BLaER1 treated with 17β-estradiol and CSF1 and Interleukin-3, amounts not matched to agents 10 nM and 100 nM (cell line): ENCODE measurements around the gene DDR2.
"Not testable (repeated sequence)": the region's sequence is repeated elsewhere in the genome, so short reads cannot be mapped to it uniquely, and the experiment has no call there.

ENCODE experiments used
- H3K27ac ChIP-seq, 11 experiments: shearing (Covaris generic); formaldehyde crosslinking; 2 replicates each; pipeline ENCODE4 v1.8.1; 2022
- H3K27me3 ChIP-seq, 11 experiments: shearing (Covaris generic); formaldehyde crosslinking; 2 replicates each; pipeline ENCODE4 v1.8.1; 2022
- H3K36me3 ChIP-seq, 11 experiments: shearing (Covaris generic); formaldehyde crosslinking; 2 replicates each; pipeline ENCODE4 v1.8.1; 2022
- H3K4me1 ChIP-seq, 10 experiments: shearing (Covaris generic); formaldehyde crosslinking; 2 replicates each; pipeline ENCODE4 v1.8.1; 2022
- H3K4me2 ChIP-seq, 11 experiments: shearing (Covaris generic); formaldehyde crosslinking; 2 replicates each; pipeline ENCODE4 v1.8.1; 2022
- H3K4me3 ChIP-seq, 10 experiments: shearing (Covaris generic); formaldehyde crosslinking; 2 replicates each; pipeline ENCODE4 v1.8.1; 2022
- H3K9ac ChIP-seq, 11 experiments: shearing (Covaris generic); formaldehyde crosslinking; 2 replicates each; pipeline ENCODE4 v1.8.1; 2022
- H3K9me3 ChIP-seq, 11 experiments: shearing (Covaris generic); formaldehyde crosslinking; replicated peaks in 1 of 11; 2 replicates each; pipeline ENCODE4 v1.8.1; 2022
- H4K20me1 ChIP-seq, 11 experiments: shearing (Covaris generic); formaldehyde crosslinking; 2 replicates each; pipeline ENCODE4 v1.8.1; 2022
- Cebpa-rat ChIP-seq, 11 experiments: shearing (Covaris generic); IDR thresholded peaks; 2 replicates each; pipeline ENCODE4 v1.8.1; 2022

DDR2 gene

GRCh38 chr1:162632217-162632666 lies at the start of gene DDR2:
Gene DDR2 (plus strand): TSS chr1:162632464. CDS start chr1:162719064, 86,600 bp downstream.
- no peak for TF ChIP-seq Cebpa-rat (IDR thresholded peaks at IDR 0.05)
- no peaks in the 10 kb centered on the region for H3K4me1 ChIP-seq
- H4K20me1 ChIP-seq: no peaks in the 10 kb centered on the region
- no peak within 1 kb of the TSS for H3K9ac ChIP-seq
- H3K4me3 ChIP-seq: no peak within 1 kb of the TSS
- no peaks in the 10 kb centered on the region for H3K27me3 ChIP-seq
- H3K4me2 ChIP-seq: no peak within 1 kb of the TSS
- no peaks in the 10 kb centered on the region for H3K9me3 ChIP-seq
- H3K36me3 ChIP-seq: no peaks in the 10 kb centered on the region
- H3K27ac ChIP-seq: no peak within 1 kb of the TSS

- not testable (repeated sequence) for H3K27me3 ChIP-seq, H3K9me3 ChIP-seq, H3K4me3 ChIP-seq, H3K4me2 ChIP-seq, H4K20me1 ChIP-seq, H3K4me1 ChIP-seq, H3K27ac ChIP-seq, H3K9ac ChIP-seq
- peaks cover 41 to 96% (median 68%) of the 10 kb centered on the region in 11 experiments for H3K36me3 ChIP-seq
These were observed 49.4 kb upstream of the DDR2 start for GRCh38 chr1:162582901-162583300.

- not testable (repeated sequence) for H3K4me1 ChIP-seq, H3K9me3 ChIP-seq, H3K27me3 ChIP-seq, H3K4me3 ChIP-seq, H4K20me1 ChIP-seq, H3K27ac ChIP-seq, H3K4me2 ChIP-seq, H3K9ac ChIP-seq
- H3K36me3 ChIP-seq: peaks cover 40 to 97% (median 73%) of the 10 kb centered on the region in 11 experiments
These were observed 47.2 kb upstream of the DDR2 start for GRCh38 chr1:162585101-162585500.

GRCh38 chr1:162587347-162587746 lies 44.9 kb upstream of the DDR2 start:
- Histone ChIP-seq H3K9me3 (no peaks in the 10 kb centered on the region), H3K36me3 (peaks cover 51 to 97% (median 80%) of the 10 kb centered on the region in 11 experiments), H3K9ac (no peak overlapping the region), H3K27ac (no peak overlapping the region), H3K4me3 (no peak overlapping the region), H3K27me3 (no peaks in the 10 kb centered on the region), H3K4me1 (no peaks in the 10 kb centered on the region), H3K4me2 (no peak overlapping the region), H4K20me1 (no peaks in the 10 kb centered on the region)
- no peak for TF ChIP-seq Cebpa-rat (IDR thresholded peaks at IDR 0.05)

- H3K27ac ChIP-seq: no peak overlapping the region
- no peaks in the 10 kb centered on the region for H3K9me3 ChIP-seq
- no peaks in the 10 kb centered on the region for H3K27me3 ChIP-seq
- no peak overlapping the region for H3K4me2 ChIP-seq
- no peaks in the 10 kb centered on the region for H3K4me1 ChIP-seq
- peaks cover 56 to 97% (median 81%) of the 10 kb centered on the region in 11 experiments for H3K36me3 ChIP-seq
- H3K9ac ChIP-seq: no peak overlapping the region
- no peak for TF ChIP-seq Cebpa-rat (IDR thresholded peaks at IDR 0.05)
- no peak overlapping the region for H3K4me3 ChIP-seq
- no peaks in the 10 kb centered on the region for H4K20me1 ChIP-seq
These were observed 44.5 kb upstream of the DDR2 start for GRCh38 chr1:162587761-162588260.

GRCh38 chr1:162590101-162590500 lies 42.2 kb upstream of the DDR2 start:
- Histone ChIP-seq H3K36me3 (peaks cover 44 to 97% (median 75%) of the 10 kb centered on the region in 11 experiments), H3K27ac (no peak overlapping the region), H3K9me3 (no peaks in the 10 kb centered on the region), H4K20me1 (no peaks in the 10 kb centered on the region), H3K4me3 (no peak overlapping the region), H3K4me2 (no peak overlapping the region), H3K27me3 (no peaks in the 10 kb centered on the region), H3K4me1 (no peaks in the 10 kb centered on the region), H3K9ac (no peak overlapping the region)
- TF ChIP-seq Cebpa-rat (IDR thresholded peaks at IDR 0.05): no peak

GRCh38 chr1:162590686-162591085 lies 41.6 kb upstream of the DDR2 start:
- TF ChIP-seq Cebpa-rat (IDR thresholded peaks at IDR 0.05): no peak
- peaks cover 44 to 97% (median 71%) of the 10 kb centered on the region in 11 experiments for H3K36me3 ChIP-seq

GRCh38 chr1:162596514-162597170 lies 35.6 kb upstream of the DDR2 start:
- no peak overlapping the region for H3K9ac ChIP-seq
- no peaks in the 10 kb centered on the region for H3K4me1 ChIP-seq
- peaks cover 27 to 98% (median 73%) of the 10 kb centered on the region in 11 experiments for H3K36me3 ChIP-seq
- no peak overlapping the region for H3K4me2 ChIP-seq
- no peaks in the 10 kb centered on the region for H4K20me1 ChIP-seq
- H3K27me3 ChIP-seq: no peaks in the 10 kb centered on the region
- H3K27ac ChIP-seq: no peak overlapping the region
- no peaks in the 10 kb centered on the region for H3K9me3 ChIP-seq
- no peak overlapping the region for H3K4me3 ChIP-seq
- TF ChIP-seq Cebpa-rat (IDR thresholded peaks at IDR 0.05): no peak

More at GRCh38 chr1:162590686-162591085, 41.6 kb upstream of the DDR2 start:
- Histone ChIP-seq H4K20me1 (no peaks in the 10 kb centered on the region), H3K9me3 (no peaks in the 10 kb centered on the region), H3K27ac (no peak overlapping the region), H3K9ac (no peak overlapping the region), H3K4me2 (no peak overlapping the region), H3K4me1 (no peaks in the 10 kb centered on the region), H3K4me3 (no peak overlapping the region), H3K27me3 (no peaks in the 10 kb centered on the region)

- Histone ChIP-seq H3K4me3 (no peak overlapping the region), H3K4me2 (no peak overlapping the region)
These were observed 32.8 kb upstream of the DDR2 start for GRCh38 chr1:162599451-162599850.

GRCh38 chr1:162603117-162603516 lies 29.1 kb upstream of the DDR2 start:
- H3K9me3 ChIP-seq, H3K4me2 ChIP-seq, H3K27ac ChIP-seq, H3K4me1 ChIP-seq, H4K20me1 ChIP-seq, H3K4me3 ChIP-seq, H3K27me3 ChIP-seq, H3K9ac ChIP-seq: not testable (repeated sequence)
- peaks cover 23 to 55% (median 46%) of the 10 kb centered on the region in 11 experiments; a peak in 20 of 22 replicates for H3K36me3 ChIP-seq

More at GRCh38 chr1:162599451-162599850, 32.8 kb upstream of the DDR2 start:
- H4K20me1 ChIP-seq: no peaks in the 10 kb centered on the region
- H3K27ac ChIP-seq: no peak overlapping the region
- no peak overlapping the region for H3K9ac ChIP-seq
- no peak for TF ChIP-seq Cebpa-rat (IDR thresholded peaks at IDR 0.05)
- no peaks in the 10 kb centered on the region for H3K4me1 ChIP-seq
- H3K9me3 ChIP-seq: peaks cover 0 to 6% (median 0%) of the 10 kb centered on the region in 11 experiments; a peak in 1 of 22 replicates
- no peaks in the 10 kb centered on the region for H3K27me3 ChIP-seq
- peaks cover 29 to 90% (median 67%) of the 10 kb centered on the region in 11 experiments for H3K36me3 ChIP-seq
